Trophoblast cell (in vitro differentiated cells and primary cell): Measurements from ENCODE around the gene C6orf118. TPM values are rescaled to one million over a fixed set of nuclear protein-coding genes. Genes with fewer than 3 reads are reported as not detected.

Source experiments
- DNase-seq, 2 donors: peaks; one replicate each; pipeline ENCODE4 v3.0.0-alpha.2; 2016
- H2AFZ ChIP-seq: 2 replicates; pipeline ENCODE4 v1.6.1; 2013; ENCODE audit warnings: low read length, moderate library complexity, mild to moderate bottlenecking; ENCODE audit not compliant: insufficient read depth, poor library complexity
- H2AK5ac ChIP-seq: 2 replicates; pipeline ENCODE4 v1.6.1; 2013; ENCODE audit warnings: mild to moderate bottlenecking, low read length
- H2BK120ac ChIP-seq: 2 replicates; pipeline ENCODE4 v1.6.1; 2013; ENCODE audit warnings: low read length, mild to moderate bottlenecking, moderate library complexity; ENCODE audit not compliant: insufficient read depth, poor library complexity
- H2BK12ac ChIP-seq: 2 replicates; pipeline ENCODE4 v1.6.1; 2013; ENCODE audit warnings: mild to moderate bottlenecking, low read length, moderate library complexity
- H2BK5ac ChIP-seq: 2 replicates; pipeline ENCODE4 v1.6.1; 2013; ENCODE audit warnings: low read length, low read depth, moderate library complexity, mild to moderate bottlenecking; ENCODE audit not compliant: poor library complexity
- H3K14ac ChIP-seq: 2 replicates; pipeline ENCODE4 v1.6.1; 2013; ENCODE audit warnings: mild to moderate bottlenecking, low read length
- H3K18ac ChIP-seq: 2 replicates; pipeline ENCODE4 v1.6.1; 2013; ENCODE audit warnings: mild to moderate bottlenecking, low read length
- H3K23ac ChIP-seq: 2 replicates; pipeline ENCODE4 v1.6.1; 2013; ENCODE audit warnings: low read length
- H3K27ac ChIP-seq: 2 replicates; pipeline ENCODE4 v1.5.1; 2013; ENCODE audit warnings: low read depth, mild to moderate bottlenecking, inconsistent platforms, low read length, moderate library complexity
- H3K27me3 ChIP-seq: 2 replicates; pipeline ENCODE4 v1.6.1; 2013; ENCODE audit warnings: inconsistent platforms, mild to moderate bottlenecking, low read length, moderate library complexity; ENCODE audit not compliant: insufficient read depth
- H3K36me3 ChIP-seq, 2 experiments: 1 replicate in 1 of 2; 2 replicates in 1 of 2; pipeline ENCODE4 v1.6.1; 2013; ENCODE audit warnings: low read length in 2 of 2, mild to moderate bottlenecking in 2 of 2, moderate library complexity in 1 of 2; ENCODE audit not compliant: insufficient read depth in 2 of 2, control insufficient read depth in 1 of 2
- H3K4ac ChIP-seq: 2 replicates; pipeline ENCODE4 v1.6.1; 2013; ENCODE audit warnings: low read depth, mild to moderate bottlenecking, low read length, moderate library complexity
- H3K4me1 ChIP-seq, 2 experiments: 1 replicate in 1 of 2; 2 replicates in 1 of 2; pipeline ENCODE4 v1.6.1; 2013; ENCODE audit warnings: low read length in 2 of 2, mild to moderate bottlenecking in 2 of 2, moderate library complexity in 1 of 2; ENCODE audit not compliant: insufficient read depth in 2 of 2, control insufficient read depth in 1 of 2
- H3K4me2 ChIP-seq: 2 replicates; pipeline ENCODE4 v1.6.1; 2013; ENCODE audit warnings: inconsistent platforms, mild to moderate bottlenecking, low read length, moderate library complexity
- H3K4me3 ChIP-seq: 2 replicates; pipeline ENCODE4 v1.5.1; 2013; ENCODE audit warnings: mild to moderate bottlenecking, low read depth, low read length, inconsistent platforms
- H3K79me1 ChIP-seq: one replicate; pipeline ENCODE4 v1.6.1; 2013; ENCODE audit warnings: low read length
- H3K79me2 ChIP-seq: 2 replicates; pipeline ENCODE4 v1.6.1; 2013; ENCODE audit warnings: low read length, mild to moderate bottlenecking; ENCODE audit not compliant: control insufficient read depth, insufficient read depth, poor library complexity
- H3K9ac ChIP-seq: 2 replicates; pipeline ENCODE4 v1.6.1; 2013; ENCODE audit warnings: mild to moderate bottlenecking, low read length
- H3K9me3 ChIP-seq: 2 replicates; pipeline ENCODE4 v1.6.1; 2013; ENCODE audit warnings: low read depth, mild to moderate bottlenecking, control low read depth, inconsistent platforms, low read length; ENCODE audit not compliant: insufficient read depth
- H4K12ac ChIP-seq: 2 replicates; pipeline ENCODE4 v1.6.1; 2013; ENCODE audit warnings: low read depth, mild to moderate bottlenecking, low read length, moderate library complexity
- H4K8ac ChIP-seq: 2 replicates; pipeline ENCODE4 v1.6.1; 2013; ENCODE audit warnings: low read depth, mild to moderate bottlenecking, low read length, moderate library complexity
- H4K91ac ChIP-seq: one replicate; pipeline ENCODE4 v1.6.1; 2013; ENCODE audit warnings: low read depth, mild to moderate bottlenecking, low read length, moderate library complexity
- WGBS: extraction: QIAGEN DNeasy Blood & Tissue Kit; methylation state at CpG from one replicate; pipeline ENCODE4 v1.1.7; 2013; ENCODE audit warnings: missing lambda C conversion rate; ENCODE audit not compliant: insufficient read length, insufficient coverage; ENCODE audit errors: extremely low coverage; 5-methylcytosine and 5-hydroxymethylcytosine counted together
- polyA plus RNA-seq: library from polyadenylated mRNA; stranded (reverse); fragments of 200-250 nt; gene quantifications from 2 replicates; pipeline ENCODE4 v1.2.3, GENCODE V29; 2013

Gene C6orf118
- polyA plus RNA-seq, result not detected in 2 replicates

DNA sequence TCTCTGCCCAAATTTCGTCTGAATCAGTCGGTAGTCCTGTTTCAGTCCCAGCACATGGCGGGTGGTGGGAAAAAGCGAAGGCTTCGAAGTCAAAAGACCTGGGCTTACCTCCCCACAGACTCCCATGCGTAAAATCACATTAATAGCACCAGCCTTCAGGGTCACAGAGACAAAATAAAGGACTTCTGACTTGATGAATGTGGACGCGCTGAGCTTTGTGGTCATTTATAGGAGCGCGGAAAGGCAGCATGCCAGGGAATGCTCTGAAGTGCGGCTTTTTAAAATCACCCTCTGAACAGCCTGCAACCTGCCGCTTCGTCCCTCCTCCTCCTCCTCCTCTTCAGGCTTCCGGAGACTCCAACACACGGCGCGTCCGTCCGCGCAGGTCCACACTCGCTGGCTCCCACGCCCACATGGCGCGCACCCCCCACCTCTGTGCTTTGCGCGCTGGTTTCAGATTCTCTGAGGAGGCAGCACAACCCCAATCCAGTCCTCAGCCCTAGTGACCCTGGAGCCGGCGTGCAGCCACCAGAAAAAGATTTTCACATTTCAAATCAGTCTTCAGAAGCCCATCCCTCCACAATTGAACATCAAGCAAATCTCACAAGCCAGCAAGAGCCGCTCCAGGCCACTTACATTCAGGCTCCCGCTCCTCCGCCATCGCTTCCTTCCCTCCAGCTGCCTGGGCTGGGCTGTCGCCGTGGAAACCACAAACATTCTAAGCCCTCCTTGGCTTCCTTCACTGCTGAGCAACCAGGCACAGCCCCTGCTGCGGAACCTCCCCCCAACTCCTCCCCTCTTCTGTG, at the start of gene C6orf118:
Gene C6orf118 (minus strand): TSS at position 680 of the 806 bp plus-strand sequence. CDS start 19 bp downstream, at position 661.
- Histone ChIP-seq H3K27me3 (no peaks in the 10 kb centered on the region), H2BK5ac (no peak within 1 kb of the TSS), H4K12ac (no peak within 1 kb of the TSS), H3K9me3 (peaks cover 1% of the 10 kb centered on the region), H3K18ac (no peak within 1 kb of the TSS), H2BK12ac (no peak within 1 kb of the TSS), H3K79me1 (no peaks in the 10 kb centered on the region), H3K23ac (no peak within 1 kb of the TSS), H3K27ac (no peak within 1 kb of the TSS), H4K8ac (no peak within 1 kb of the TSS), H2AK5ac (no peak within 1 kb of the TSS), H3K36me3 (no peaks in the 10 kb centered on the region), H3K4me2 (peak within 1 kb of the TSS; percentile 95), H3K9ac (no peak within 1 kb of the TSS), H3K4ac (no peak within 1 kb of the TSS), H4K91ac (no peak within 1 kb of the TSS), H3K4me1 (peaks cover 0 to 2% of the 10 kb centered on the region in 2 experiments), H3K4me3 (no peak within 1 kb of the TSS), H3K79me2 (no peaks in the 10 kb centered on the region), H2AFZ (peak within 1 kb of the TSS; percentile 56), H3K14ac (no peak within 1 kb of the TSS), H2BK120ac (no peak within 1 kb of the TSS)
- no CpG with 5 or more reads among the region's 35 CpGs for WGBS
- DNase-seq, result peak; percentile 62 to 76

GRCh38 chr6:165345700-165346099, 36.3 kb upstream of the C6orf118 start:
- no peak overlapping the region for H4K12ac ChIP-seq
- no peak overlapping the region for H3K4me2 ChIP-seq
- no CpG with 5 or more reads among the region's 4 CpGs for WGBS
- no peak overlapping the region for H2BK5ac ChIP-seq
- H4K8ac ChIP-seq, result no peak overlapping the region
- H2BK12ac ChIP-seq, result no peak overlapping the region
- H3K27me3 ChIP-seq, result no peaks in the 10 kb centered on the region
- H3K36me3 ChIP-seq, result peaks cover 6 to 7% of the 10 kb centered on the region in 2 experiments
- no peaks in the 10 kb centered on the region for H3K79me2 ChIP-seq
- peaks cover 5% of the 10 kb centered on the region for H3K9me3 ChIP-seq
- no peak overlapping the region for H2AK5ac ChIP-seq
- DNase-seq, result no peak
- no peak overlapping the region for H3K23ac ChIP-seq
- no peak overlapping the region for H3K9ac ChIP-seq
- H3K79me1 ChIP-seq, result no peaks in the 10 kb centered on the region
- no peak overlapping the region for H3K18ac ChIP-seq
- no peak overlapping the region for H4K91ac ChIP-seq
- H3K4ac ChIP-seq, result no peak overlapping the region
- no peak overlapping the region for H3K4me3 ChIP-seq
- no peak overlapping the region for H3K27ac ChIP-seq
- no peak overlapping the region for H3K14ac ChIP-seq
- H2AFZ ChIP-seq, result no peak overlapping the region
- no peak overlapping the region for H2BK120ac ChIP-seq
- no peaks in the 10 kb centered on the region for H3K4me1 ChIP-seq

DNA sequence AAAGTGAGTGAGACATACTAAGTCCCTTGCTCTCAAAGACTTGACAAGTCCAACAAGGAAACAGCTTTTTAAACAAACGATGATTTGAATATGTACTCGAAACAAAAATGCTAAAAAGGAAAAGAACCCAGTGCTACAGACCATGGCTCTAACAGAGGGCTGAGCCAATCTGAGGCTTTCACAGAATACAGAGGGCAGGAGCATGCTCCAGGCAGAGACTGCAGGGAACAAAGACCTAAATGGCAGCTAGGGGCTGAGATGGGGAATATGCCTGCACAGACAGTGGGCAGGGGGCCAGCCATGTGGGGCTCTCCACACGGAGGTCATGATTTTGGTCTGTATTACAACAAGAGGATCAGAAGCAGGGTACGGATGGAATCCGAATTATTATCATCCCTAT, 31.1 kb upstream of the C6orf118 start:
- Histone ChIP-seq H2BK12ac (no peak overlapping the region), H3K79me2 (no peaks in the 10 kb centered on the region), H2BK120ac (no peak overlapping the region), H3K4ac (no peak overlapping the region), H3K27me3 (no peaks in the 10 kb centered on the region), H3K9me3 (no peaks in the 10 kb centered on the region), H3K14ac (no peak overlapping the region), H3K4me3 (no peak overlapping the region), H3K18ac (no peak overlapping the region), H4K91ac (no peak overlapping the region), H3K36me3 (peaks cover under 1 to 3% of the 10 kb centered on the region in 2 experiments), H3K27ac (no peak overlapping the region), H3K9ac (no peak overlapping the region), H3K4me1 (no peaks in the 10 kb centered on the region), H3K4me2 (no peak overlapping the region), H2BK5ac (no peak overlapping the region), H2AK5ac (no peak overlapping the region), H4K12ac (no peak overlapping the region), H3K23ac (no peak overlapping the region), H3K79me1 (no peaks in the 10 kb centered on the region), H2AFZ (no peak overlapping the region), H4K8ac (no peak overlapping the region)
- no CpG with 5 or more reads among the region's 5 CpGs for WGBS
- DNase-seq, result no peak

DNA sequence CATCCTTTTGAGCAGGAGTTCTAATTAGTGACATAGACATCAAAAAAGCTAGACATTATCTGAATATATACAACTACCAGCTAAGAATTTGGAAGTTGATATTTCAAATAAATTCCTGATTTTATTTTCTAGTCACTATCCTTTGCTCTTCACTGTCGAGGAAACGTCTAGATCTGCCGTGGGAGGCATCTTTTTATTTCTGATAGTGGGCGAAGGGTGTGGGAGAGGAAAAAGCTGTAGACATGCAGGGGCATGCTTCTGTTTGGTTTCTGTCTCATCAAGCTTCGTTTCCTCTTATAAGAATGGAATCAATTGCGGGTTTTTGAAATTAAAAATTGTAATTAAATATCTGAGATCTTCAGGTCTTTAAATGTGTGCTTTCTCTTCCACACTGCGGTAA, 16.2 kb upstream of the C6orf118 start:
- H3K23ac ChIP-seq, result no peak overlapping the region
- no peak overlapping the region for H3K18ac ChIP-seq
- no peak overlapping the region for H2BK120ac ChIP-seq
- no peaks in the 10 kb centered on the region for H3K79me1 ChIP-seq
- no peak overlapping the region for H4K8ac ChIP-seq
- peaks cover 4% of the 10 kb centered on the region for H3K9me3 ChIP-seq
- WGBS, result no CpG with 5 or more reads among the region's 7 CpGs
- no peaks in the 10 kb centered on the region for H3K36me3 ChIP-seq
- H3K14ac ChIP-seq, result no peak overlapping the region
- no peak overlapping the region for H4K12ac ChIP-seq
- H2AFZ ChIP-seq, result no peak overlapping the region
- no peak overlapping the region for H2BK5ac ChIP-seq
- no peaks in the 10 kb centered on the region for H3K27me3 ChIP-seq
- H3K79me2 ChIP-seq, result no peaks in the 10 kb centered on the region
- H3K9ac ChIP-seq, result no peak overlapping the region
- no peak for DNase-seq
- H3K4me3 ChIP-seq, result no peak overlapping the region
- H2AK5ac ChIP-seq, result no peak overlapping the region
- no peak overlapping the region for H2BK12ac ChIP-seq
- H3K4me2 ChIP-seq, result no peak overlapping the region
- H3K4me1 ChIP-seq, result no peaks in the 10 kb centered on the region
- no peak overlapping the region for H3K27ac ChIP-seq
- H4K91ac ChIP-seq, result no peak overlapping the region
- no peak overlapping the region for H3K4ac ChIP-seq
